Skin of body (tissue), 2 donors: ENCODE results near the gene COPZ1. TPM values are rescaled to one million over a fixed set of nuclear protein-coding genes. Genes with fewer than 3 reads are reported as not detected.

Experiments used
- DNase-seq: peaks from one replicate; lab custom pipeline; 2025; lab: John Stamatoyannopoulos, UW
- total RNA-seq: library from RNA; depleted of rRNA; stranded (reverse); fragments of >200 nt; gene quantifications from one replicate; pipeline ENCODE4 v1.2.3, GENCODE V29; 2014

COPZ1 gene
- total RNA-seq, 1 donor from 2014 or later, result 65.3 TPM

GRCh38 chr12:54376596-54376995 is 51.7 kb downstream of the COPZ1 start:
- no peak for DNase-seq

GRCh38 chr12:54377007-54377406 is 52.1 kb downstream of the COPZ1 start:
- DNase-seq, result no peak

- DNase-seq, result no peak
Observed at GRCh38 chr12:54377797-54378515, 53.0 kb downstream of the COPZ1 start.

GRCh38 chr12:54378796-54379397 is 54.0 kb downstream of the COPZ1 start:
- no peak for DNase-seq

GRCh38 chr12:54379398-54380201 is 54.7 kb downstream of the COPZ1 start:
- DNase-seq, result peak; percentile 70

- no peak for DNase-seq
Observed at GRCh38 chr12:54381136-54381535, 56.2 kb downstream of the COPZ1 start.

GRCh38 chr12:54383041-54383609 is 58.2 kb downstream of the COPZ1 start:
- no peak for DNase-seq

- no peak for DNase-seq
Observed at GRCh38 chr12:54384591-54385041, 59.7 kb downstream of the COPZ1 start, which contains the start of gene ZNF385A. Gene ZNF385A, minus strand, starts transcription at chr12:54384733. Its CDS starts 219 bp downstream, at chr12:54384514.

GRCh38 chr12:54385251-54385914 is 60.5 kb downstream of the COPZ1 start:
- DNase-seq, result no peak

- DNase-seq, result no peak
Observed at GRCh38 chr12:54386403-54387113, 61.6 kb downstream of the COPZ1 start.

- no peak for DNase-seq
Observed at GRCh38 chr12:54387114-54387467, 62.2 kb downstream of the COPZ1 start.

- DNase-seq, result no peak
Observed at GRCh38 chr12:54388237-54389133, 63.6 kb downstream of the COPZ1 start.

GRCh38 chr12:54389134-54389508 is 64.2 kb downstream of the COPZ1 start:
- DNase-seq, result no peak

GRCh38 chr12:54389607-54390175 is 64.8 kb downstream of the COPZ1 start:
- no peak for DNase-seq

GRCh38 chr12:54390176-54390667 is 65.3 kb downstream of the COPZ1 start:
- DNase-seq, result no peak

- no peak for DNase-seq
Observed at GRCh38 chr12:54390668-54391551, 66.0 kb downstream of the COPZ1 start.

GRCh38 chr12:54392485-54393206 is 67.7 kb downstream of the COPZ1 start:
- DNase-seq, result no peak
